ENCODE results near the gene ADH4.

- TF ChIP-seq GATA2 (IDR thresholded peaks at IDR 0.05; ENCODE audit: low read depth, low read length): no peak
- TF ChIP-seq GATA3 (IDR thresholded peaks at IDR 0.05; ENCODE audit: low read depth, low read length): no peak
Observed at GRCh38 chr4:99076292-99076976, 67.7 kb downstream of the ADH4 start.
